Panc1 (cell line): ENCODE data around the gene GTF2A1L. TPM values are rescaled to one million over a fixed set of nuclear protein-coding genes. Genes with fewer than 3 reads are reported as not detected.

Experiments used
- ATAC-seq: fragments of 200-7000 bp; cut with Tn5 transposase; 2 replicates; pipeline ENCODE4 v1.9.1; 2020; ENCODE audit warnings: mild to moderate bottlenecking, moderate library complexity
- BruUV-seq: library from RNA; stranded (reverse); fragments of 400-500 nt; replicated peaks from 2 replicates; lab custom pipeline; 2021; lab: Mats Ljungman, UMichigan
- CTCF ChIA-PET: fragments of 300-600 bp; sonication (Branson Sonifier 250); formaldehyde crosslinking; loops from one replicate; lab custom pipeline; 2022; ENCODE audit warnings: antibody characterized with exemption; lab: Charles Lee
- POLR2A ChIA-PET: fragments of 300-600 bp; sonication (Branson Sonifier 250); formaldehyde crosslinking; loops from one replicate; lab custom pipeline; 2022; ENCODE audit warnings: antibody characterized with exemption; lab: Charles Lee
- DNase-seq: peaks from one replicate; pipeline ENCODE4 v3.0.0-alpha.2; 2010; ENCODE audit warnings: low read depth, low spot score
- H3K27ac ChIP-seq: 2 replicates; pipeline ENCODE4 v1.5.1; 2011; ENCODE audit warnings: mild to moderate bottlenecking, low read length, inconsistent platforms
- H3K27me3 ChIP-seq: fragments of 200-500 bp; sonication (Bioruptor generic); 2 replicates; pipeline ENCODE4 v1.6.0; 2014; ENCODE audit warnings: low read length, inconsistent platforms; ENCODE audit not compliant: control insufficient read depth, insufficient read depth
- H3K36me3 ChIP-seq: fragments of 200-500 bp; sonication (Bioruptor generic); 2 replicates; pipeline ENCODE4 v1.5.1; 2014; ENCODE audit warnings: inconsistent platforms, mild to moderate bottlenecking, low read length, moderate library complexity; ENCODE audit not compliant: control insufficient read depth, insufficient read depth
- H3K4me1 ChIP-seq: 2 replicates; pipeline ENCODE4 v1.5.1; 2011; ENCODE audit warnings: inconsistent platforms, mild to moderate bottlenecking, low read length, moderate library complexity; ENCODE audit not compliant: control insufficient read depth, insufficient read depth
- H3K4me3 ChIP-seq, 2 experiments: 2 replicates each; pipeline ENCODE4 v1.5.1; 2011 to 2012; ENCODE audit warnings: low read depth in 2 of 2, low read length in 2 of 2, mild to moderate bottlenecking in 2 of 2, inconsistent platforms in 1 of 2, moderate library complexity in 1 of 2
- H3K9me3 ChIP-seq: fragments of 200-500 bp; sonication (Bioruptor generic); 2 replicates; pipeline ENCODE4 v1.5.1; 2014; ENCODE audit warnings: low read depth, mild to moderate bottlenecking, inconsistent platforms, low read length, moderate library complexity; ENCODE audit not compliant: control insufficient read depth, insufficient read depth
- POLR2AphosphoS5 ChIP-seq: IDR thresholded peaks from 2 replicates; pipeline ENCODE4 v1.6.1; 2012; ENCODE audit warnings: mild to moderate bottlenecking, low read depth, low read length, moderate library complexity
- SIN3A ChIP-seq: IDR thresholded peaks from 2 replicates; pipeline ENCODE4 v1.6.1; 2012; ENCODE audit warnings: low read depth, mild to moderate bottlenecking, low read length, moderate library complexity, borderline replicate concordance; ENCODE audit not compliant: insufficient read depth
- TCF7L2 ChIP-seq: IDR thresholded peaks from 2 replicates; pipeline ENCODE4 v1.6.1; 2011; ENCODE audit warnings: mild to moderate bottlenecking, low read depth, low read length, inconsistent platforms
- in situ Hi-C: cut with HindIII; loops from 2 replicates; pipeline ENCODE4 v1.10.0; 2016; ENCODE audit warnings: low sequenced_read_pairs, low pct_unique_long_range_greater_than_20kb
- intact Hi-C: fragments of 100-400 bp; cut with micrococcal nuclease; formaldehyde crosslinking; loops from one replicate; pipeline ENCODE4 v1.10.0; 2022; ENCODE audit not compliant: unreplicated experiment
- total RNA-seq: library from RNA; stranded (reverse); gene quantifications from one replicate; pipeline ENCODE4 v1.2.1, GENCODE V29; 2021; ENCODE audit not compliant: unreplicated experiment
- TF ChIP-seq, protein P1 (sequence below): fragments of 450-650 bp; IDR thresholded peaks from 2 replicates; pipeline ENCODE4 v1.5.1; 2017; ENCODE audit warnings: mild to moderate bottlenecking
- TF ChIP-seq, protein P2 (sequence below), 2 experiments: IDR thresholded peaks; 2 replicates each; pipeline ENCODE4 v1.6.1; 2011 to 2012; ENCODE audit warnings: low read depth in 2 of 2, control low read depth in 1 of 2, low read length in 1 of 2, mild to moderate bottlenecking in 1 of 2, moderate library complexity in 1 of 2; ENCODE audit not compliant: insufficient read depth in 1 of 2

Gene GTF2A1L
- total RNA-seq, 1 experiment from 2014 or later: not detected

DNA sequence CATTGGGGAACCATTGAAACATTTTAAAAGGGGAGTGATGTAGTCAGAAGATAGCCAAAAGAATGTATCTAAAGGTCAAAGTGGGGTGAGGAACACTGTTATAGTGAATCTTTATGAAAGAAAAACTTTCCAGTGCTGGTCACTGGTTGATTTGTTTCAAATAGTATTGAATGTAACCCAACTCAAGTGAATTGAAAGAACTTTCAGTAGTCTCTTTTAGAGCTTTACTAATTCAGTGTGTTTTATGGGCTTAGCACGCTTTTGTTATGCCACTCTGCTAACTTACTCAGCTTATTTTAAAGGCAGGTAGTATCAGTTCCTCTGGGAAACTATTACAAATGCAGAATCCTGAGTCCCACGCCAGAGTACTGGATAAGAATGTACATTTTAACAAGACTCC lies 57.3 kb downstream of the GTF2A1L start:
- Histone ChIP-seq H3K4me3 (no peak overlapping the region), H3K9me3 (no peaks in the 10 kb centered on the region), H3K27me3 (no peaks in the 10 kb centered on the region; the same call in 1 of the 2 replicates), H3K4me1 (no peaks in the 10 kb centered on the region), H3K36me3 (no peaks in the 10 kb centered on the region), H3K27ac (no peak overlapping the region)
- no TSS peak for BruUV-seq
- in situ Hi-C loops (no loop called here), intact Hi-C loops (no loop called here)
- ATAC-seq: no peak
- no peak for TF ChIP-seq SIN3A
- no peak for TF ChIP-seq POLR2AphosphoS5
- TF ChIP-seq TCF7L2: no peak
- TF ChIP-seq, protein P1, sequence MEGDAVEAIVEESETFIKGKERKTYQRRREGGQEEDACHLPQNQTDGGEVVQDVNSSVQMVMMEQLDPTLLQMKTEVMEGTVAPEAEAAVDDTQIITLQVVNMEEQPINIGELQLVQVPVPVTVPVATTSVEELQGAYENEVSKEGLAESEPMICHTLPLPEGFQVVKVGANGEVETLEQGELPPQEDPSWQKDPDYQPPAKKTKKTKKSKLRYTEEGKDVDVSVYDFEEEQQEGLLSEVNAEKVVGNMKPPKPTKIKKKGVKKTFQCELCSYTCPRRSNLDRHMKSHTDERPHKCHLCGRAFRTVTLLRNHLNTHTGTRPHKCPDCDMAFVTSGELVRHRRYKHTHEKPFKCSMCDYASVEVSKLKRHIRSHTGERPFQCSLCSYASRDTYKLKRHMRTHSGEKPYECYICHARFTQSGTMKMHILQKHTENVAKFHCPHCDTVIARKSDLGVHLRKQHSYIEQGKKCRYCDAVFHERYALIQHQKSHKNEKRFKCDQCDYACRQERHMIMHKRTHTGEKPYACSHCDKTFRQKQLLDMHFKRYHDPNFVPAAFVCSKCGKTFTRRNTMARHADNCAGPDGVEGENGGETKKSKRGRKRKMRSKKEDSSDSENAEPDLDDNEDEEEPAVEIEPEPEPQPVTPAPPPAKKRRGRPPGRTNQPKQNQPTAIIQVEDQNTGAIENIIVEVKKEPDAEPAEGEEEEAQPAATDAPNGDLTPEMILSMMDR: no peak
- ChIA-PET CTCF (no interaction called here), POLR2A (no interaction called here)
- DNase-seq: no peak

DNA sequence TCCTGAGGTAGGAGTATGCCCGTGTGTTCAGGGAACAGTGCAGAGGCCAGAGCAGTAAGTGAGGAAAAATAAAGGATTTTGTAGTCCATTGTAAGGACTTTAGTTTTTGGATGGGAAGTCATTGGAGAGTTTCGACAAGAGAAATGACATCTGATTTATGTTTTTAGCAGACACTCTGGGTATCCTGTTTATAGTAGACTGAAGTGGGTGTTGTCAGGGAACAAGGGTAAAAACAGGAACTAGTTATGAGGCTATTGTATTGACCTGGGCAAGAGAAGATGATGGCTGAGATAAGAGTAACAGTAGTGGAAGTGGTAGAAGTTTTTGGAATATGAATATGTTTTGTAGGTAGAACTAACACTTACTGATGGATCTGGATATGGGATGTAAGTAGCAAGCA lies 59.8 kb downstream of the GTF2A1L start:
- Histone ChIP-seq H3K4me1 (no peaks in the 10 kb centered on the region), H3K27ac (no peak overlapping the region), H3K36me3 (no peaks in the 10 kb centered on the region), H3K27me3 (peaks cover 4% of the 10 kb centered on the region), H3K9me3 (no peaks in the 10 kb centered on the region), H3K4me3 (no peak overlapping the region)
- CTCF ChIA-PET: no interaction called here
- POLR2A ChIA-PET: no interaction called here
- BruUV-seq: no TSS peak
- no peak for ATAC-seq
- TF ChIP-seq TCF7L2 (no peak), SIN3A (no peak), POLR2AphosphoS5 (no peak)
- TF ChIP-seq, protein P2, sequence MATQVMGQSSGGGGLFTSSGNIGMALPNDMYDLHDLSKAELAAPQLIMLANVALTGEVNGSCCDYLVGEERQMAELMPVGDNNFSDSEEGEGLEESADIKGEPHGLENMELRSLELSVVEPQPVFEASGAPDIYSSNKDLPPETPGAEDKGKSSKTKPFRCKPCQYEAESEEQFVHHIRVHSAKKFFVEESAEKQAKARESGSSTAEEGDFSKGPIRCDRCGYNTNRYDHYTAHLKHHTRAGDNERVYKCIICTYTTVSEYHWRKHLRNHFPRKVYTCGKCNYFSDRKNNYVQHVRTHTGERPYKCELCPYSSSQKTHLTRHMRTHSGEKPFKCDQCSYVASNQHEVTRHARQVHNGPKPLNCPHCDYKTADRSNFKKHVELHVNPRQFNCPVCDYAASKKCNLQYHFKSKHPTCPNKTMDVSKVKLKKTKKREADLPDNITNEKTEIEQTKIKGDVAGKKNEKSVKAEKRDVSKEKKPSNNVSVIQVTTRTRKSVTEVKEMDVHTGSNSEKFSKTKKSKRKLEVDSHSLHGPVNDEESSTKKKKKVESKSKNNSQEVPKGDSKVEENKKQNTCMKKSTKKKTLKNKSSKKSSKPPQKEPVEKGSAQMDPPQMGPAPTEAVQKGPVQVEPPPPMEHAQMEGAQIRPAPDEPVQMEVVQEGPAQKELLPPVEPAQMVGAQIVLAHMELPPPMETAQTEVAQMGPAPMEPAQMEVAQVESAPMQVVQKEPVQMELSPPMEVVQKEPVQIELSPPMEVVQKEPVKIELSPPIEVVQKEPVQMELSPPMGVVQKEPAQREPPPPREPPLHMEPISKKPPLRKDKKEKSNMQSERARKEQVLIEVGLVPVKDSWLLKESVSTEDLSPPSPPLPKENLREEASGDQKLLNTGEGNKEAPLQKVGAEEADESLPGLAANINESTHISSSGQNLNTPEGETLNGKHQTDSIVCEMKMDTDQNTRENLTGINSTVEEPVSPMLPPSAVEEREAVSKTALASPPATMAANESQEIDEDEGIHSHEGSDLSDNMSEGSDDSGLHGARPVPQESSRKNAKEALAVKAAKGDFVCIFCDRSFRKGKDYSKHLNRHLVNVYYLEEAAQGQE (IDR thresholded peaks at IDR 0.05; ENCODE audit: insufficient read depth in 1 of 2, low read depth in 2 of 2, low read length in 1 of 2): no peak
- TF ChIP-seq, protein P1: no peak
- DNase-seq: no peak
- intact Hi-C loops (no loop called here), in situ Hi-C loops (no loop called here)
